ENCODE results near the gene VSIG10L.

VSIG10L gene

GRCh38 chr19:51380379-51380778 lies 38.4 kb upstream of the VSIG10L start:
- TF ChIP-seq CTCF (IDR thresholded peaks at IDR 0.05; ENCODE audit: insufficient read depth, low read depth, low read length, missing control alignments), result no peak
- no peak for DNase-seq (ENCODE audit: low read depth)
- H3K4me3 ChIP-seq (ENCODE audit: low read depth, low read length), result no peak overlapping the region

GRCh38 chr19:51377422-51377821 lies 35.5 kb upstream of the VSIG10L start:
- no peak overlapping the region for H3K4me3 ChIP-seq (ENCODE audit: low read depth, low read length)
- no peak for TF ChIP-seq CTCF (IDR thresholded peaks at IDR 0.05; ENCODE audit: insufficient read depth, low read depth, low read length, missing control alignments)
- no peak for DNase-seq (ENCODE audit: low read depth)

- peak; percentile 81 for DNase-seq (ENCODE audit: low read depth)
- H3K4me3 ChIP-seq (ENCODE audit: low read depth, low read length), result no peak overlapping the region
Measured at GRCh38 chr19:51375504-51376221, 33.7 kb upstream of the VSIG10L start.

GRCh38 chr19:51372649-51373504 lies 30.9 kb upstream of the VSIG10L start, which contains the start of gene NKG7:
Gene NKG7, minus strand, starts transcription at chr19:51372654. Its CDS starts 119 bp downstream, at chr19:51372535.
- peak within 1 kb of the TSS; percentile 24 for H3K4me3 ChIP-seq (ENCODE audit: low read depth, low read length)
- peak; percentile 80 for DNase-seq (ENCODE audit: low read depth)
- TF ChIP-seq CTCF (IDR thresholded peaks at IDR 0.05; ENCODE audit: insufficient read depth, low read depth, low read length, missing control alignments), result no peak

More at GRCh38 chr19:51375504-51376221, 33.7 kb upstream of the VSIG10L start:
- TF ChIP-seq CTCF (IDR thresholded peaks at IDR 0.05; ENCODE audit: insufficient read depth, low read depth, low read length, missing control alignments), result no peak

GRCh38 chr19:51372021-51372648 lies 30.2 kb upstream of the VSIG10L start:
- TF ChIP-seq CTCF (IDR thresholded peaks at IDR 0.05; ENCODE audit: insufficient read depth, low read depth, low read length, missing control alignments), result no peak
- DNase-seq (ENCODE audit: low read depth), result no peak
- H3K4me3 ChIP-seq (ENCODE audit: low read depth, low read length), result peak overlapping the region; percentile 24

GRCh38 chr19:51371186-51371690 lies 29.3 kb upstream of the VSIG10L start:
- no peak for DNase-seq (ENCODE audit: low read depth)
- TF ChIP-seq CTCF (IDR thresholded peaks at IDR 0.05; ENCODE audit: insufficient read depth, low read depth, low read length, missing control alignments), result no peak
- H3K4me3 ChIP-seq (ENCODE audit: low read depth, low read length), result no peak overlapping the region
